Measurements from ENCODE around the gene PROK1. TPM values are rescaled to one million over a fixed set of nuclear protein-coding genes. Genes with fewer than 3 reads are reported as not detected.

PROK1 gene
- total and polyA plus RNA-seq, 10 of the 15 experiments (the other 5 are each of a cell fraction or from before 2014, with no cell fraction given) = not detected

DNA sequence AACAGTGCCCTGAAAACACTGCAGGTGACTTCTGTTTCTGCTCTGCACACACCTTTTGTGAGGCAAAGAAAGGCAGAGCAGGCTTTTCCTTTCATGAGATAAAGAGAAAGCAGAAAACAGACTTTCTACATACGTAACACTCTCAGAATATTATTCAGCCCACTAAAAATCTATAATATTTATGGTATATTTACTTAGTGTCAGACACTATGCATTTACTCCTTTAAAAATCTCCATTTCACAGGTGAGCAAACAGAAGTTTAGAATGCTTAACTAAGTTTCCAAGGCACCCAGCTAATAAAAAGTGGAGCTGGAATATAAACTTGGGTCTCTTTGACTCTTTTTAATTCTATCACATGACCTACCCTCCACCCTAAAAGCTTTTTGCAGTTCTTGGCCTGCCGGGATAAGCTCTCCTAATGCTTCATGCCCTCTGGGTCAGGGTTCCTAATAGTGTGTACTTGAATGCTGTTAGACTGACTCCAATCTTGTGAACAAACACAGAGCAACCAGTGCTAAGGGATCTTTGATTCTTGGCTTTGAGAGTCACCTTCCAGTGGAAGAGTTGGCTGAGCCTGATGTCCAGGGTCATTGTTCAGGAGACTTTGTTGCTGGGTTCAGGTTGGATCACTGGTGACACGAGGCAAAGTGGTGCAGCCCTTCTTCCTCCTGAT lies 27.2 kb downstream of the PROK1 start:
- H2AFZ ChIP-seq (ENCODE audit: control insufficient read depth, low read depth, low read length) = no peak overlapping the region
- intact Hi-C loops (cut with micrococcal nuclease; ENCODE audit: unreplicated experiment) (no loop called here), in situ Hi-C loops (cut with MboI) (no loop called here)
- H3K79me2 ChIP-seq (ENCODE audit: control insufficient read depth, insufficient read depth, low read length) = no peaks in the 10 kb centered on the region
- H3K9me3 ChIP-seq (replicated peaks; ENCODE audit: control insufficient read depth, insufficient read depth, low read length) = no peaks in the 10 kb centered on the region
- H3K4me3 ChIP-seq = no peak overlapping the region
- DNase-seq (ENCODE audit: low read depth, low spot score) (no peak), ATAC-seq (no peak), FAIRE-seq (no peak)
- peaks cover 0 to 1% of the 10 kb centered on the region in 2 experiments; a peak in 2 of 4 replicates for H3K27me3 ChIP-seq (replicated peaks in 1 of 2; ENCODE audit: control insufficient read depth in 2 of 2, insufficient read depth in 2 of 2, low read length in 1 of 2)
- POLR2A ChIA-PET = no interaction called here
- RAD21 ChIA-PET (ENCODE audit: unreplicated experiment) = interaction anchor here (1.6 kb wide), 1 partner anchor 18 kb away, joined by 8 read pairs; no protein-coding TSS in a partner anchor
- no peaks in the 10 kb centered on the region for H4K20me1 ChIP-seq (ENCODE audit: control insufficient read depth, insufficient read depth)
- TF ChIP-seq SMAD1 (IDR thresholded peaks at IDR 0.05; ENCODE audit: low read depth, partially characterized antibody) (no peak), RB1 (IDR thresholded peaks at IDR 0.05; ENCODE audit: borderline replicate concordance) (no peak), ZNF207 (IDR thresholded peaks at IDR 0.05; ENCODE audit: borderline replicate concordance) (no peak), IRF4 (IDR thresholded peaks at IDR 0.05; ENCODE audit: low read depth, low read length) (no peak), CHD2 (IDR thresholded peaks at IDR 0.05; ENCODE audit: borderline replicate concordance, low read depth, low read length) (no peak), YY1 (IDR thresholded peaks at IDR 0.05; ENCODE audit: low read depth, low read length) (no peak), HCFC1 (IDR thresholded peaks at IDR 0.05; ENCODE audit: low read length) (no peak), KLF5 (IDR thresholded peaks at IDR 0.05; ENCODE audit: partially characterized antibody) (no peak), ZZZ3 (IDR thresholded peaks at IDR 0.05; ENCODE audit: control insufficient read depth, insufficient read length, low read depth) (no peak), NR2F1 (conservative IDR thresholded peaks at IDR 0.05) (no peak)
- CTCF ChIA-PET = interaction anchor here (2.0 kb wide), 1 partner anchor 18 kb away, joined by 14 read pairs; no protein-coding TSS in a partner anchor
- 18% methylated on average over 3 of the region's 3 CpGs for WGBS (ENCODE audit: insufficient coverage, insufficient replicate concordance, low lambda C conversion rate, missing lambda C conversion rate)
- no TSS peak for BruUV-seq (replicated peaks)
- H3K27ac ChIP-seq (ENCODE audit: control insufficient read depth, insufficient read depth) = no peak overlapping the region
- no peak overlapping the region for H3K4me2 ChIP-seq (ENCODE audit: control insufficient read depth, insufficient read depth)
- H3K4me1 ChIP-seq (ENCODE audit: control insufficient read depth, insufficient read depth, low read length) = no peaks in the 10 kb centered on the region
- no peaks in the 10 kb centered on the region for H3K36me3 ChIP-seq (ENCODE audit: control insufficient read depth in 2 of 2, insufficient read depth in 2 of 2, low read length in 1 of 2)
- SMC1A ChIA-PET (ENCODE audit: uncharacterized antibody, unreplicated experiment) = interaction anchor here (1.1 kb wide), 1 partner anchor 18 kb away, joined by 4 read pairs; no protein-coding TSS in a partner anchor
- no peak overlapping the region for H3K9ac ChIP-seq (ENCODE audit: control insufficient read depth, insufficient read depth, low read length)
